ENCODE data around the gene CACYBP.

Gene CACYBP, protein sequence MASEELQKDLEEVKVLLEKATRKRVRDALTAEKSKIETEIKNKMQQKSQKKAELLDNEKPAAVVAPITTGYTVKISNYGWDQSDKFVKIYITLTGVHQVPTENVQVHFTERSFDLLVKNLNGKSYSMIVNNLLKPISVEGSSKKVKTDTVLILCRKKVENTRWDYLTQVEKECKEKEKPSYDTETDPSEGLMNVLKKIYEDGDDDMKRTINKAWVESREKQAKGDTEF

GRCh38 chr1:174999936-175000696 is at the start of gene CACYBP:
TSS of gene CACYBP (plus strand) at chr1:174999947. CDS start at chr1:175000181, 234 bp downstream.
- TF ChIP-seq GATA2 (IDR thresholded peaks at IDR 0.05; ENCODE audit: low read depth, low read length) = no peak
- no peak for TF ChIP-seq GATA3 (IDR thresholded peaks at IDR 0.05; ENCODE audit: low read depth, low read length)

DNA sequence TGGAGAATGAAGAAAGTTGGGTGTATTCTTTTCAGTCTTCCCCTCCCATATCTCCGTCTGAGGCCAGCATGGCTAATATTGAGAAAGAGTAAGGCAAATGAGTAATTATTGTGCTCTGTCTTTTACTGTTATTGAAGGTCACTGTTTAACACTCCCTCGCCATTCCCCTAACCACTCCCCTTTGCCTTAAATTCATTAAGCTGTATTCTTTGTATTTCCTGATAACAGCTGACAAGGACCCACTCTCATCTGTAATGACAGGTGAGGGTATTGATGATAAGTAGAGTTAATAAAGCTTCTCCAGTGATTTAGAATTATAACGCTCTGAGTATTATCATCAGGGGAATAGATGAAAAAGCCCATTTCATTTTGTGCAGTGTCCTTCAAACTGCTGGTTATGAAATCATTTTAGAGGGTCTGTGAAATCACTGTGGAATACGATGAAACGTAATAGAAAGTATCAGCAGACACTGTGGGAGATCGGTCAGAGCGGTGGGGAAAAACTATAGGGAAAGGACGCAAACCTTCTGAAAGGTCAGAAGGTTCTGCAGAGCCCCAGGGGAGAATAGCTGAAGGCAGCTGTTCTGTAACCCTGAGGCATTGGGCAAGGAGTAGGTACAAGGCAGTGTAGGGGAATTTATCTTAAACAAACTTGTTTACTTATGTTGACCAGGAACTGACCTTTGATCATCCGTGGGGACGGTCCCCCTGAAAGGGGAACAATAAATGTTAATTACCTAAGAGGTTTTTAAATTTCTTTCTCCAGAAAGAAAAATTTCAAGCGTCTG is 46.3 kb upstream of the CACYBP start:
- TF ChIP-seq GATA3 (IDR thresholded peaks at IDR 0.05; ENCODE audit: low read depth, low read length) = no peak
- TF ChIP-seq GATA2 (IDR thresholded peaks at IDR 0.05; ENCODE audit: low read depth, low read length) = no peak

DNA sequence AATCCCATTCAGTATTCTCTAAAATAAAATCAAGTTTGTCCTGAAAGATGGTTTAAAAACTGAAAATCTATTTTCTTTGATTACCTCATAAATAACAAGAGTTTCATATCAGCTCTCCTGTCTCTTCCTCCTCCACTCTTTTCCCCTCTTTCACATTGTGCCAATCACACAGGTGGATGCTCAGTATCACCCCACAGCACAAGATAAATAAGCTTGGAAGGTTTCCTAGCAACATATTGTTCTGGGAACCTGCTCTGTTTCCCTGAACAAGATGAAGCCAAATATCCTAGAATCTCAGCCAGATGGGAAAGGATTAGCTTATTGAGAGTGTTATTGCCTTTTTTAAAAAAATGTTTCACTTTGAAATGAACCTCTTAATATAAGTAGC is 45.7 kb upstream of the CACYBP start:
- TF ChIP-seq GATA2 (IDR thresholded peaks at IDR 0.05; ENCODE audit: low read depth, low read length) = no peak
- no peak for TF ChIP-seq GATA3 (IDR thresholded peaks at IDR 0.05; ENCODE audit: low read depth, low read length)

DNA sequence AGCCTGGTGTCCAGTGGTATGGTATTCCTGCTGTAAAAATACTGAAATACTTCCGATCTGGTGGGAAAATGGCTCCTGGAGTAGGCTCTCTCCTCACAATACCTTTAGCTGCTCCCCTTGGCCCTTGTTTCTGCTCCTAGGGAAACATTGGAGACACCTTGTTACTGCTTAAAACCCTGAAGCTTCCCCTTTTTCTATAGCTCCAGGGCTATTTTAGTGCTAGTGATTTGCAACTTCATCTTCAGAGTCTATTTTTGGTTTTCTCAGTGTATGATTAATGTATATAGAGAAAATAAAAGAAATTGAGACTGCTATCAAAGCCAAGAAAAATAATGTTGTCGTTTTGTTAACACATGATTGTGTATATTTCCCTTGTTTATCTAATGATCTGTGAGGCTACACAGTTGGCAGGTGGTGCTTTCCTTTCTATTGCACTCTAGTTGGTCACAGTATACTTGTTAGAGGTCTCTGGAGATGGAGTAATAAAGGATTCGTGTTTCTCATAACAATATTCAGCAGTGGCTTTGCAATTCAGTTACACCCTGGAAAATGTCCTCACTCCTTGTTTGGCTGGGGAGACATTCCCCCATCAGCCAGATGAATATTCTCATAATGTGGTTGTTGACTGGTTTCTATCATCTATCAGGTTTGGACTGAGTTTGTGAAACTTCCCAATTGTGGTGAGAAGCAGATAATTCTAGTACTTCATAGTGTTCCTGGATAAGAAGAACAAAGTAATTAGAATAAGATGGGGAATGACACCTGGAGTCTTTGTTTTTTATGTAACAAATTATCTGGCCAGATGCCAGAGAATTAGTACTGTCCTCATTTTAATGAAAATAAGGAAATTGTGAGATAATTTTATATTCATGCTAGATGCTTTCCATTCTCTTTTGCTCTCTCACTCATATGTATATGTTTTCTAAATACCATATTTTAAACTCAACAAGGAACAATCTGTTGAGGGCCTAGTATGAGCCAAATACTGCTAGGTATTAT is 44.8 kb upstream of the CACYBP start:
- TF ChIP-seq GATA3 (IDR thresholded peaks at IDR 0.05; ENCODE audit: low read depth, low read length) (no peak), GATA2 (IDR thresholded peaks at IDR 0.05; ENCODE audit: low read depth, low read length) (no peak)

DNA sequence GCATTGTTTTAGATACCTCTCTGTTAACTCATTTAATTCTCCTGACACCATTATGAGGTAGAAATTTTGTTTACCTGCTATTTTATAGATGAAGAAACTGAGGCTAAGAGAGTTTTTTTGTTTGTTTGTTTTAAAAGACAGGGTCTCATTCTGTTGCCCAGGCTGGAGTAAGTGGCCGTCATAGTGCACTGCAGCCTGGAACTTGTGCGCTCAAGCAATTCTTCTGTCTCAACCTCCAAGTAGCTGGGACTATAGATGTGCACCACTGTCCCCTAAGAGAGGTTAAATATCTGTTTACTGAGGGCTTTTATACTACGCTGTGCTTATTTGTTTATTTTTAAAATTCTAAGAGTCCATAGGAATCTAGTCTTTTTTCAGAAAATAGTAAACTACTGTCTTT is 43.7 kb upstream of the CACYBP start:
- no peak for TF ChIP-seq GATA3 (IDR thresholded peaks at IDR 0.05; ENCODE audit: low read depth, low read length)
- TF ChIP-seq GATA2 (IDR thresholded peaks at IDR 0.05; ENCODE audit: low read depth, low read length) = no peak

GRCh38 chr1:174956976-174957375 is 42.8 kb upstream of the CACYBP start:
- TF ChIP-seq GATA3 (IDR thresholded peaks at IDR 0.05; ENCODE audit: low read depth, low read length) = no peak
- TF ChIP-seq GATA2 (IDR thresholded peaks at IDR 0.05; ENCODE audit: low read depth, low read length) = no peak

- TF ChIP-seq GATA2 (IDR thresholded peaks at IDR 0.05; ENCODE audit: low read depth, low read length) (no peak), GATA3 (IDR thresholded peaks at IDR 0.05; ENCODE audit: low read depth, low read length) (no peak)
Observed at GRCh38 chr1:174957829-174958228, 41.9 kb upstream of the CACYBP start.

GRCh38 chr1:174958396-174958795 is 41.4 kb upstream of the CACYBP start:
- TF ChIP-seq GATA3 (IDR thresholded peaks at IDR 0.05; ENCODE audit: low read depth, low read length) (no peak), GATA2 (IDR thresholded peaks at IDR 0.05; ENCODE audit: low read depth, low read length) (no peak)

GRCh38 chr1:174960362-174960761 is 39.4 kb upstream of the CACYBP start:
- TF ChIP-seq GATA2 (IDR thresholded peaks at IDR 0.05; ENCODE audit: low read depth, low read length) (no peak), GATA3 (IDR thresholded peaks at IDR 0.05; ENCODE audit: low read depth, low read length) (no peak)

DNA sequence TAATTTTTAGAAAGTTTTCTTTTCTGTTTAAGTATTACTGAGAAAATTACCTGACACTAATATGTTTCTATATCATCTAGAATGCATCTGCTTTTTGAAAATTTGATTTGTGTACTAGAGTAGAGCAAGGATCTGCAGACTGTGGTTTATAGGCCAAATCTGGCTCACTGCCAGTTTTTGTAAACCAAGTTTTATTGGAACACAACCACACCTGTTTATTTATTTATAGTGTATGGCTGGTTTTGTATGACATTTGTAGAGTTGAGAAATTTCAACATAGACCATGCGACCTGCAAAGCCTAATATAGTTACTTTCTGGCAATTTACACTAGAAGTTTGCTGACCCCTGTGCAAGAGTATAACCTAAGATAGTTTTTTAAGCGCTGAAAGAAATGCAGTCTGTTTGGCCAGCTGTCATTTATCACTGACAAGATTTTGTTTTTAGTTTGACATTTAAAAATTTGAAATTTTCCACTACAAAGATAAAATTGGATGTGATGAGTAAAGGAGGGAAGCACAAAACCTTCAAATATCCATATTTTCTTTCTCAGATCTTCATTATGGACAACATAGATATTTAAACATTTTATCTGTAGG is 36.1 kb upstream of the CACYBP start:
- TF ChIP-seq GATA2 (IDR thresholded peaks at IDR 0.05; ENCODE audit: low read depth, low read length) = no peak
- no peak for TF ChIP-seq GATA3 (IDR thresholded peaks at IDR 0.05; ENCODE audit: low read depth, low read length)

DNA sequence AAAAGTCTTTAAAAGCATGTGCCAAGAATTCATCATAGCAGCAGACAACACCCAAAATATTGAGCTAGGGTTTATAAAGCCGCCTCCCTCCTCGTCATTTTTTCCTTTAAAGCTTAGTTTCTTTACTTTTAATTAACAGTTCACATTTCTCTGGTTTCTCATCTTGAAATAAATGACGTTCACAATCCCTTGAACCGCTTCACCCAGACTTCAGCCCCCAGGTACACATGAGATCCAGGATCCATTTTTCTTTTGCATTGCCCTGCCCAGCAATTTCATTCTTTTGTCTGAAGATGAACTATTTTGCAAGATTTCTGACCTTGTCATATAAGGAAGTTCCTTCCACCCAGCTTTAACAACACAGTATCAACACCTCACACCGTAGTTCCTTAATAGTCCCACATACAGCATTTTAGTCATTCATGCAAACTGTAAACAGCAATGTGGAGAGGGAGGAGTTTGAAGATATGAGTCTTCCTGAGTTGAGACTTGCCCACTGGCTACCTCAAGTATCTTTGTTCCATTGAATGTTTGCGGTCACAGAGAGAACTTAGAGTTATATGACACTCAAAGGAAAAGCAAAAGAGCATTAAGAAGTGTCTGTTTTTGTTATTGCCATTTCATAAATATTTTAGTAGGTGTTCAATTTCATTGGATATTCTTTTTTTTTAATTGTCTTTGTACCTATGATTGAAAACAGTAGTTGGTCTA is 35.3 kb upstream of the CACYBP start:
- no peak for TF ChIP-seq GATA3 (IDR thresholded peaks at IDR 0.05; ENCODE audit: low read depth, low read length)
- TF ChIP-seq GATA2 (IDR thresholded peaks at IDR 0.05; ENCODE audit: low read depth, low read length) = no peak

DNA sequence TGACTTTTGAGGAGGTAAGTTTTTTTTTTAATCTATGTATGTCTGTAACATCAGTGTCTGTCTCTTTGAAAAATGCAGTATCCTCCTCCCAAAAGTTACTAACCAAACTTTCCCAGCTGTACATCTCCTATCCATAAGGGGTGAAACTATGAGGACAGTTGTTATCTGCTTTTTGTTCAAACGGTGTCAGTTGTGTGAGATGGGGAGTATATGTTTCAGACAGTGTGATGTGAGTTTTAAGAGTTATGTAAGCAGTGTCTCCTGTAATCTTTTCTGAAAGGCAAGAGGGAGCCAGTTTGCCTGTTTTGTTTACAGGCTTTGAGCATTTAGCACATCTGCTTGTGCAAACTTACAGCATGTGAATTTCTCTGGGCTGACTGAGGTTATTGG is 34.8 kb upstream of the CACYBP start:
- no peak for TF ChIP-seq GATA2 (IDR thresholded peaks at IDR 0.05; ENCODE audit: low read depth, low read length)
- TF ChIP-seq GATA3 (IDR thresholded peaks at IDR 0.05; ENCODE audit: low read depth, low read length) = no peak
